Raji (cell line): Measurements from ENCODE around the gene TCF12.

Source experiments
- POLR2A ChIP-seq: IDR thresholded peaks from 2 replicates; pipeline ENCODE4 v1.6.1; 2011; ENCODE audit warnings: low read depth, low read length, control low read depth; ENCODE audit not compliant: insufficient read depth

Gene TCF12

DNA sequence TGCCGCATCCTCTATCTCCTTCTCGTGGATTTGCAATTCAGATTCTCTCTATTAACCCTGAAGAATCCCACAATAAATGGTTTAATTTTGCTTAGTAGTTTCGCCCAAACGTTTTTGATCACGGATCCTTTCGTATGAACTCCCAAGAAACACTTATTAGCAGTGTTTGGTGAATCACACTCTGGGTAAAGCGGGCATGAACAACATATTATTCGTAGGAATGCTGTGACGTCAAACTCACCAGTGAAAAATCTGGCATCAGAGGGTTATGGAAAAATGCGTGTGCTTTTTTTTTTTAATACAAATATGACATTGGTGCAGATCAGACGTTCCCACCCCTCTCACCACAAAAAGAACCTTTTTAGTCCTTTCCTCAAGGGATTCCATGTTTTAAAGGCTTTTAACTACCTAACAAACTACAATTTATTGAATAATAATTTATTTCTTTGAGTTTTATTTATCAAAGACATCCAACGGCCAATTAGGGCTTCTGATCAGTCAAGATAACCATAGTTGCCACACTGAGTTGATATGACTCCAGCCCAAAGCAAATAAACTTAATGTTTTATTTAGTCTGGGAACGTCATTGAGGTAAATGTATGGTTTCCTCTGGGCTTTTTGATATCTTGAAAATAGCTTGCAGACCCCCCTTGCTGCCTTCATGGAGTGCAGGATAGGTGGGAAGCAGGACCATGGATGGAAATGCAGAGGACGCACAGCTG, 412.3 kb downstream of the TCF12 start:
- no peak for TF ChIP-seq POLR2A

- TF ChIP-seq POLR2A = no peak
These were observed 413.9 kb downstream of the TCF12 start for GRCh38 chr15:57332326-57332725.

DNA sequence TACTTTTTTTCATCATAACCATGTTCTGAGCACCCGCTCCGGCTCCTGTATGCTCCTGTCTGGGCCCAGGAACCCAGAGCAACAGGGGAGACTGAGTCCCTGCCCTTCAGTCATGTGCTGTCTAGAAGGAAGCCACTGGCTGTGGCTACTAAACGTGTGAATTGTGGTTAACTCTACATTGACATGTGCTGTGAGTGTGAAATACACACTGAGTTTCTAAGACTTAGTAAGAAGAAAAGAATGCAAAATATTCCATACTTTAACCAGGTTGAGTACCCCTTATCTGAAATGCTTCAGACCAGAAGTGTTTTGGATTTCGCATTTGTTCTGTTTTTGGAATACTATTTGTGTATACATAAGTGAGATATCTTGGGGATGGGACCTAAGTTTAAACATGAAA, 415.0 kb downstream of the TCF12 start:
- no peak for TF ChIP-seq POLR2A

DNA sequence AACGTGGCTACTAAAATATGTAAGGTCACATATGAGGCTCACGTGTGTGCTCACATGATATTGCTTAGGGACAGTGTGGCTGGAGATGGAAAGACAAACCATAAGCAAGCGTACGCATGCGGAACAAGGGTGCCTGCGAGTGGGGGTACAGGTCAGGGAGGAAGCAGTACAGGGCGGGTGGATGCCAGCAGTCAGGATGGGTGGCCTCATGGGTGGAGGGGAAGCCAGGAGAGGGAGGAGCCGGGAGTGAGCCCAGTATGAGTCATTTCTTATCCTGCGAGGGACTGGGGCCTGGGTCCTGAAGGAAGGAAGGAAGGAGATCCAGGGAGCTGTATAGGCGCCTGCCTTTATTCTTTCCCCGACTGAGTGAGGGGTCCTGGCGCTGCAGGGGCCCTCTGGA, 415.8 kb downstream of the TCF12 start:
- TF ChIP-seq POLR2A = no peak

- no peak for TF ChIP-seq POLR2A
These were observed 416.9 kb downstream of the TCF12 start for GRCh38 chr15:57335293-57335715.

- no peak for TF ChIP-seq POLR2A
These were observed 417.3 kb downstream of the TCF12 start for GRCh38 chr15:57335719-57336118.

DNA sequence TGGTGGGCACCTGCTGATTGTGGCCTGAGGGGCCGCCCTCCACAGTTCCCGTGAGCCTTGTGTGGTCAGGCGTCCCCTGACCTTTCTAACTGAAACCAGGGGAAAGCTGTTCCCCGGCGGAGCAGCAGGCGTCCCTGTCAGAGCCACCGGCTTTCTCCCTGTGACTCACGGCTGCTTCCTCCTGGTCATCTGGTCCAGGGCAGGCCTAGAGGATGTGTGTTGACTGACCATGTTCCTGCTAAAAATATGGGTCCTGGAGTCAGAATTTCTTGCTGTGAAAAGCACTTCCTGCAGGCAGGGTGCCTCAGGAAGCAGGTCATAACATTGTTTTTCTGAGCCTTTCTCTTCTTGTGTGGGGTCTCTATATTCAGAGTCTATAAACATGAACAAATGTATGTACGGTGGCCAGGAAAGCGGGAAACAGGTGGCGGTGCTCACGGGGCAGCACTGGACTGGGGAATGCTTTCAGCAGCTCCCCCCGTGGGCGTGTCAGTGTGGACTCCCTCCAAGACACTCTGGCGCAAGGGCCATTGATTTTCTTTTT, 419.5 kb downstream of the TCF12 start:
- TF ChIP-seq POLR2A = no peak

DNA sequence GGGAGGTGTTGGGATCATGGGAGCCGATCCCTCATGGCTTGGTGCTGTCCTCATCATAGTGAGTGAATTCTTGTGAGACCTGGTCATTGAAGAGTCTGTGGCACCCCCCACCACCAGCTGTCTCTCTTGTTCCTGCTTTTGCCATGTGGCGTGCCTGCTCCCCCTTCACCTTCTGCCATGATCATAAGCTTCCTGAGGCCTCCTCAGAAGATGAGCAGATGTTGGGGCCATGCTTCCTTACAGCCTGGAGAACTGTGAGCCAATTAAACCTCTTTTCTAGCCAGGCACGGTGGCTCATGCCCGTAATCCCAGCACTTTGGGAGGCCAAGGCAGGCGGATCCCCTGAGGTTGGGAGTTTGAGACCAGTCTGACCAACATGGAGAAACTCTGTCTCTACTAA, 420.9 kb downstream of the TCF12 start:
- no peak for TF ChIP-seq POLR2A
